ENCODE measurements around the gene ZC3H18. TPM values are rescaled to one million over a fixed set of nuclear protein-coding genes. Genes with fewer than 3 reads are reported as not detected.

ZC3H18 gene
- total RNA-seq, 1 experiment from 2014 or later = 21.0 TPM

GRCh38 chr16:88537859-88538258, 32.3 kb upstream of the ZC3H18 start:
- no peaks in the 10 kb centered on the region for H3K27me3 ChIP-seq
- H3K27ac ChIP-seq = no peak overlapping the region
- no peaks in the 10 kb centered on the region for H3K36me3 ChIP-seq
- H3K4me1 ChIP-seq = no peaks in the 10 kb centered on the region
- DNase-seq = no peak
- no peaks in the 10 kb centered on the region; the same call in 1 of the 2 replicates for H3K9me3 ChIP-seq (replicated peaks)
- no peak overlapping the region for H3K4me3 ChIP-seq

- Histone ChIP-seq H3K4me1 (no peaks in the 10 kb centered on the region), H3K4me3 (no peak overlapping the region), H3K27ac (no peak overlapping the region), H3K36me3 (no peaks in the 10 kb centered on the region), H3K9me3 (replicated peaks) (peaks cover 3% of the 10 kb centered on the region), H3K27me3 (no peaks in the 10 kb centered on the region)
- no peak for DNase-seq
Measured at GRCh38 chr16:88538366-88539060, 31.7 kb upstream of the ZC3H18 start.

GRCh38 chr16:88539261-88539651, 30.9 kb upstream of the ZC3H18 start:
- Histone ChIP-seq H3K27me3 (no peaks in the 10 kb centered on the region), H3K4me3 (no peak overlapping the region), H3K4me1 (no peaks in the 10 kb centered on the region), H3K27ac (no peak overlapping the region), H3K9me3 (replicated peaks) (peaks cover 4% of the 10 kb centered on the region), H3K36me3 (no peaks in the 10 kb centered on the region)
- DNase-seq = no peak

- no peaks in the 10 kb centered on the region for H3K4me1 ChIP-seq
- no peaks in the 10 kb centered on the region for H3K36me3 ChIP-seq
- no peak for DNase-seq
- no peak overlapping the region for H3K27ac ChIP-seq
- peaks cover 4% of the 10 kb centered on the region for H3K9me3 ChIP-seq (replicated peaks)
- H3K27me3 ChIP-seq = no peaks in the 10 kb centered on the region
- H3K4me3 ChIP-seq = no peak overlapping the region
Measured at GRCh38 chr16:88539652-88540345, 30.4 kb upstream of the ZC3H18 start.

- no peaks in the 10 kb centered on the region for H3K36me3 ChIP-seq
- H3K27me3 ChIP-seq = no peaks in the 10 kb centered on the region
- DNase-seq = no peak
- H3K4me1 ChIP-seq = no peaks in the 10 kb centered on the region
- H3K4me3 ChIP-seq = no peak overlapping the region
- H3K9me3 ChIP-seq (replicated peaks) = peaks cover 4% of the 10 kb centered on the region
- H3K27ac ChIP-seq = no peak overlapping the region
Measured at GRCh38 chr16:88540346-88540977, 29.7 kb upstream of the ZC3H18 start.

- H3K27ac ChIP-seq = no peak overlapping the region
- H3K27me3 ChIP-seq = no peaks in the 10 kb centered on the region
- H3K4me1 ChIP-seq = no peaks in the 10 kb centered on the region
- DNase-seq = no peak
- H3K36me3 ChIP-seq = no peaks in the 10 kb centered on the region
- H3K9me3 ChIP-seq (replicated peaks) = peaks cover 4% of the 10 kb centered on the region
- no peak overlapping the region for H3K4me3 ChIP-seq
Measured at GRCh38 chr16:88541831-88542616, 28.2 kb upstream of the ZC3H18 start.

- Histone ChIP-seq H3K9me3 (replicated peaks) (peaks cover 4% of the 10 kb centered on the region), H3K4me1 (no peaks in the 10 kb centered on the region), H3K27ac (no peak overlapping the region), H3K27me3 (no peaks in the 10 kb centered on the region), H3K4me3 (no peak overlapping the region), H3K36me3 (no peaks in the 10 kb centered on the region)
- no peak for DNase-seq
Measured at GRCh38 chr16:88543230-88543813, 26.9 kb upstream of the ZC3H18 start.

- no peak overlapping the region for H3K4me3 ChIP-seq
- no peaks in the 10 kb centered on the region for H3K27me3 ChIP-seq
- H3K36me3 ChIP-seq = no peaks in the 10 kb centered on the region
- no peak for DNase-seq
- no peaks in the 10 kb centered on the region for H3K4me1 ChIP-seq
- peaks cover 4% of the 10 kb centered on the region for H3K9me3 ChIP-seq (replicated peaks)
- no peak overlapping the region for H3K27ac ChIP-seq
Measured at GRCh38 chr16:88545781-88546180, 24.4 kb upstream of the ZC3H18 start.

- Histone ChIP-seq H3K4me3 (no peak overlapping the region), H3K4me1 (no peaks in the 10 kb centered on the region), H3K27me3 (no peaks in the 10 kb centered on the region), H3K36me3 (no peaks in the 10 kb centered on the region), H3K9me3 (replicated peaks) (peaks cover 4% of the 10 kb centered on the region), H3K27ac (no peak overlapping the region)
- no peak for DNase-seq
Measured at GRCh38 chr16:88548131-88548874, 21.9 kb upstream of the ZC3H18 start.

GRCh38 chr16:88548985-88549384, 21.2 kb upstream of the ZC3H18 start:
- H3K36me3 ChIP-seq = no peaks in the 10 kb centered on the region
- no peak overlapping the region for H3K27ac ChIP-seq
- H3K4me3 ChIP-seq = no peak overlapping the region
- no peaks in the 10 kb centered on the region for H3K4me1 ChIP-seq
- no peak for DNase-seq
- no peaks in the 10 kb centered on the region for H3K27me3 ChIP-seq
- no peaks in the 10 kb centered on the region for H3K9me3 ChIP-seq (replicated peaks)

- H3K9me3 ChIP-seq (replicated peaks) = no peaks in the 10 kb centered on the region
- no peaks in the 10 kb centered on the region for H3K4me1 ChIP-seq
- no peak for DNase-seq
- no peak overlapping the region for H3K4me3 ChIP-seq
- no peaks in the 10 kb centered on the region for H3K27me3 ChIP-seq
- H3K36me3 ChIP-seq = no peaks in the 10 kb centered on the region
- H3K27ac ChIP-seq = no peak overlapping the region
Measured at GRCh38 chr16:88549671-88550245, 20.4 kb upstream of the ZC3H18 start.

- Histone ChIP-seq H3K27ac (no peak overlapping the region), H3K4me1 (no peaks in the 10 kb centered on the region), H3K27me3 (no peaks in the 10 kb centered on the region), H3K9me3 (replicated peaks) (no peaks in the 10 kb centered on the region), H3K4me3 (no peak overlapping the region), H3K36me3 (no peaks in the 10 kb centered on the region)
- no peak for DNase-seq
Measured at GRCh38 chr16:88550246-88550661, 19.9 kb upstream of the ZC3H18 start.

- Histone ChIP-seq H3K4me3 (no peak overlapping the region), H3K27ac (no peak overlapping the region), H3K36me3 (no peaks in the 10 kb centered on the region), H3K4me1 (no peaks in the 10 kb centered on the region), H3K27me3 (no peaks in the 10 kb centered on the region), H3K9me3 (replicated peaks) (no peaks in the 10 kb centered on the region)
- DNase-seq = no peak
Measured at GRCh38 chr16:88552166-88552565, 18.0 kb upstream of the ZC3H18 start.

- H3K27ac ChIP-seq = no peak overlapping the region
- H3K4me1 ChIP-seq = no peaks in the 10 kb centered on the region
- H3K9me3 ChIP-seq (replicated peaks) = no peaks in the 10 kb centered on the region
- no peaks in the 10 kb centered on the region for H3K36me3 ChIP-seq
- H3K4me3 ChIP-seq = no peak overlapping the region
- H3K27me3 ChIP-seq = no peaks in the 10 kb centered on the region
- DNase-seq = no peak
Measured at GRCh38 chr16:88552815-88553214, 17.4 kb upstream of the ZC3H18 start.

Data from SJCRH30 (cell line).